ENCODE data around the gene ERGIC3.

DNA sequence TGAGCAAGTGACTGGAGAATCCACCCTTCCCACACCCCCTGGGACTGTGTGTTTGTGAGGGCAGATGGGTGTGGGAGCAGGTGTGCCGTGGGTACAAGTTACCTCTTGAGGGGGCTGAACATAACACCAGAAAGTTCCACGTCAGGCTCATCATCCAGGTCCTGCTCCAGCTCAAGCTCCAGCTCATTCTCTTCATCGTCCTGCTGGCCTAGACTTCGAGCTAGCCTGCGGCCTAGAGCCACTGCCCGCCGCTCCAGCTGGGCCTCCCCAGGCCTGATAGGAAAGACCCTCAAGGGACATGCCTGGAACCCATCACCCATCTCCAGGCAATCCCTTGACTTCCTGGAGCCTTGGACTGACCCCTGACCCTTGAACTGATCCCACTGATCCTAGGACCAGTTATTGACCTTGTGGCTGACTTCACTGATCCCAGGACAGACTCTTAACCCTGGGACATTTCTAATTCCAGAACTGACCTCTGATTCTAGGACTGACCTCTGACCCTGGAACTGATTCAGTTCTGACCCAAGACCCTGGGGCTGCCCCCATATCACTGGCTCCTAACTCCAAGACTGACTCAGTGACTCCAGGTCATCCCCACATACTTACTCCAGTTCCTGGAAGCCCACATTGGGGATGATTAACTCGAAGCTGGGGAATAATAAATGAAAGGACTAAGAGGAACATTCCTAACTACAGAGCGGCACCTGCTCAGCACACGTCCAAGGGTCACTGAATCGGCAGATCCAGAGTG lies 62.0 kb downstream of the ERGIC3 start:
- TF ChIP-seq EP300 (IDR thresholded peaks at IDR 0.05) (no peak), MAZ (IDR thresholded peaks at IDR 0.05; ENCODE audit: borderline replicate concordance, low read depth, low read length) (no peak), MAFK (IDR thresholded peaks at IDR 0.05; ENCODE audit: partially characterized antibody) (no peak), POLR2A (IDR thresholded peaks at IDR 0.05; ENCODE audit: low read length) (no peak), RAD21 (conservative IDR thresholded peaks at IDR 0.05 in 1 of 2, IDR thresholded peaks at IDR 0.05 in 1 of 2) (no peak), KDM1A (IDR thresholded peaks at IDR 0.05; ENCODE audit: low read depth) (no peak), RFX5 (IDR thresholded peaks at IDR 0.05) (no peak)
- TF ChIP-seq, protein P1, sequence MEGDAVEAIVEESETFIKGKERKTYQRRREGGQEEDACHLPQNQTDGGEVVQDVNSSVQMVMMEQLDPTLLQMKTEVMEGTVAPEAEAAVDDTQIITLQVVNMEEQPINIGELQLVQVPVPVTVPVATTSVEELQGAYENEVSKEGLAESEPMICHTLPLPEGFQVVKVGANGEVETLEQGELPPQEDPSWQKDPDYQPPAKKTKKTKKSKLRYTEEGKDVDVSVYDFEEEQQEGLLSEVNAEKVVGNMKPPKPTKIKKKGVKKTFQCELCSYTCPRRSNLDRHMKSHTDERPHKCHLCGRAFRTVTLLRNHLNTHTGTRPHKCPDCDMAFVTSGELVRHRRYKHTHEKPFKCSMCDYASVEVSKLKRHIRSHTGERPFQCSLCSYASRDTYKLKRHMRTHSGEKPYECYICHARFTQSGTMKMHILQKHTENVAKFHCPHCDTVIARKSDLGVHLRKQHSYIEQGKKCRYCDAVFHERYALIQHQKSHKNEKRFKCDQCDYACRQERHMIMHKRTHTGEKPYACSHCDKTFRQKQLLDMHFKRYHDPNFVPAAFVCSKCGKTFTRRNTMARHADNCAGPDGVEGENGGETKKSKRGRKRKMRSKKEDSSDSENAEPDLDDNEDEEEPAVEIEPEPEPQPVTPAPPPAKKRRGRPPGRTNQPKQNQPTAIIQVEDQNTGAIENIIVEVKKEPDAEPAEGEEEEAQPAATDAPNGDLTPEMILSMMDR (IDR thresholded peaks at IDR 0.05), result no peak
- TF ChIP-seq, protein P2, sequence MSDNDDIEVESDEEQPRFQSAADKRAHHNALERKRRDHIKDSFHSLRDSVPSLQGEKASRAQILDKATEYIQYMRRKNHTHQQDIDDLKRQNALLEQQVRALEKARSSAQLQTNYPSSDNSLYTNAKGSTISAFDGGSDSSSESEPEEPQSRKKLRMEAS (IDR thresholded peaks at IDR 0.05), result no peak

Data from A549 (cell line).